GM19438 (cell line): ENCODE results near the gene ALOX12.
"Not testable (repeated sequence)": the region's sequence is repeated elsewhere in the genome, so short reads cannot be mapped to it uniquely, and the experiment has no call there.

Source experiments
- ATAC-seq: cut with Tn5 transposase; IDR thresholded peaks from one replicate; pipeline ENCODE4 v1.9.1; 2021; ENCODE audit warnings: low read depth; ENCODE audit not compliant: unreplicated experiment

The ALOX12 gene, protein sequence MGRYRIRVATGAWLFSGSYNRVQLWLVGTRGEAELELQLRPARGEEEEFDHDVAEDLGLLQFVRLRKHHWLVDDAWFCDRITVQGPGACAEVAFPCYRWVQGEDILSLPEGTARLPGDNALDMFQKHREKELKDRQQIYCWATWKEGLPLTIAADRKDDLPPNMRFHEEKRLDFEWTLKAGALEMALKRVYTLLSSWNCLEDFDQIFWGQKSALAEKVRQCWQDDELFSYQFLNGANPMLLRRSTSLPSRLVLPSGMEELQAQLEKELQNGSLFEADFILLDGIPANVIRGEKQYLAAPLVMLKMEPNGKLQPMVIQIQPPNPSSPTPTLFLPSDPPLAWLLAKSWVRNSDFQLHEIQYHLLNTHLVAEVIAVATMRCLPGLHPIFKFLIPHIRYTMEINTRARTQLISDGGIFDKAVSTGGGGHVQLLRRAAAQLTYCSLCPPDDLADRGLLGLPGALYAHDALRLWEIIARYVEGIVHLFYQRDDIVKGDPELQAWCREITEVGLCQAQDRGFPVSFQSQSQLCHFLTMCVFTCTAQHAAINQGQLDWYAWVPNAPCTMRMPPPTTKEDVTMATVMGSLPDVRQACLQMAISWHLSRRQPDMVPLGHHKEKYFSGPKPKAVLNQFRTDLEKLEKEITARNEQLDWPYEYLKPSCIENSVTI

GRCh38 chr17:6995500-6996255 lies at the start of gene ALOX12:
TSS of gene ALOX12 (plus strand) at chr17:6996049. CDS start at chr17:6996118, 69 bp downstream.
- no peak for ATAC-seq

DNA sequence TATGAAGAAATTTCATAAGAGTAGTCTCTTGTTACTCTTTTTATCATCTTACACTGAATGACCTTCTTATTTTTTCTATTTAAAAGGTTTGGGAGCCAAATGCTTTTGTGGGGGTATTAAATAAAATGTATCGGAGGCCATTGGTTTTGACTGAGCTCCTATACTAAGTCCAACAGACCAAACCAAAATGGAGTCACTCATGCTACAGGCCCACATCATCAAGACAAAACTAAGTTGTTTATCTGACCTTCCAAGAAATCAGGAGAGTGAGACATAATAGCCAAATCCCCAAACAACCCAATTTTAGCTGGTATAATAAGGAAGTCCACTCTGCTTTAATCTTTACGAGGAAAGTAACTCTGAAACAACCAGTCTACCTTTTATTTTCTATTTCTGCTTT lies 48.1 kb upstream of the ALOX12 start:
- ATAC-seq: no peak

DNA sequence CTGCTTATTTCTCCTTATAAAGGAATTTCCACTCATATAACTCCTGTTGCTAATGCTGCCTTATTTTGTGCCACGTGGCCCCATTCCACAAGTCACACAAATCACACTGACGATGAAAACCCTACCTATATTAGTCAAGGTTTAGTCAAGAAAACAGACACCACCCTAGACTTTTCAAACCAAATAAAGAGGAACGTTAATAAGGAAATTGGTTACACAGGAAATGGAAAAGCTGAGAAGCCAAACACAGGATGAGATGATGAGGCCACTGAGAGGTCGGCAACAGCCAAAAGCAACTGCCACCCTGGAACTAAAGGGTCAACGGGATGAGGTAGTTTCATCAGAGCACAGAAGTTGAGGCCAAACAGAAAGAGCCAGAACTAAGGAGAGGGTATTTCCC lies 47.3 kb upstream of the ALOX12 start:
- no peak for ATAC-seq

DNA sequence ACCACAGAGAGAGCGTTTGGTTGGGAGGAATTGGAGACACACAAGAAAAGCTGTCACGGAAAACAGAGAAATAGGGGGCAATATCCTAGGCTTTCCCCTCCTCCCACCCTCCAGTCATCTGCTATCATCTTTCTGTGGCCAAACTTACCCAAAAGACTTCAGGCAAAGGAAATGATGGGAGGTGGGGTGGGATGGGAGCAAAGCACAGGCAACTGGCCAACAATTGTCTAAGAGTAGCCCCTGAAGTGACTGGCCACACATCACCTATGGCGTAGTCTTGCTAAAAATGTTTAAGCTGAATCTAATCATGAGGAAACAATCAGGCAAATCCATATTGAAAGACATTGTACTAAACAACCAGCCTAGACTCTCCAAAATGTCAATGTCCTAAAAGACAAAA lies 46.9 kb upstream of the ALOX12 start:
- ATAC-seq: no peak

- ATAC-seq: not testable (repeated sequence)
Measured at GRCh38 chr17:6950938-6951337, 44.9 kb upstream of the ALOX12 start.

DNA sequence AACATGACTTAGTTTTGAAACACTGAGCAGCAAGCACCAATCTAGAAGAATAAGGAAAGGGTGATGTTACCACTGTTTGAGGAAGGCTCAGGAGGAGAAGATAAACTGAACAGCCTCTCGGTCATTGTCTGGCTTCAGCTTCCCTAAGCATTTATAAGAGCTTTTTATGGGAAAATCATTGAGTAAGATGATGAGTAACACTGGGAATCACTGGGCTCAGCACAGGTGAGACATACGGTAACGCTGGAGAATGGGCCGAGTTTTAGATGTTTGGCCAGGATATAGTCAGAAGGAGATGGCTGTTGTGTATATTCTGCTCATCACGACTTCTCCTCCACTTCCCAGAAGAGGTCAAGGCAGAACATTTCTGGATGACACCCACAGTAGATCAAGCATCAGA lies 42.2 kb upstream of the ALOX12 start:
- ATAC-seq: no peak

DNA sequence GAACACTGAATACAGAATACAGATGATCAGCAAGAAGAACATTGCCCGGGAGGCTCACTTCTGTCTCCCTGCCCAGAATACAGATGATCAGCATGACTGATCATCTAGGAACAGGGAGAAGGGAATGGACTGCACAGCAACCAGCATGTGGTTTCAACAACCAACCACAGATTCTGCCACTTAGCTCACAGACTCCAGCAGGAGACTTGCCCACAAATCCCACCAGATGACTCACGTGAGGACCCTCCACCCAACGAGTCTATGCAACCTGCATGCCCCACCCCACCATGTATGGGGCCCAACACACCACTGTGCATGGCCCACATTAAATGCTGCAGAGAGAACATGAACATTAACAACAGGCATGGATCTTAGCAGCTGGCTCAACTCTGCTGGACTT lies 36.1 kb upstream of the ALOX12 start:
- no peak for ATAC-seq

GRCh38 chr17:6969323-6969726 lies 26.5 kb upstream of the ALOX12 start:
- ATAC-seq: no peak

DNA sequence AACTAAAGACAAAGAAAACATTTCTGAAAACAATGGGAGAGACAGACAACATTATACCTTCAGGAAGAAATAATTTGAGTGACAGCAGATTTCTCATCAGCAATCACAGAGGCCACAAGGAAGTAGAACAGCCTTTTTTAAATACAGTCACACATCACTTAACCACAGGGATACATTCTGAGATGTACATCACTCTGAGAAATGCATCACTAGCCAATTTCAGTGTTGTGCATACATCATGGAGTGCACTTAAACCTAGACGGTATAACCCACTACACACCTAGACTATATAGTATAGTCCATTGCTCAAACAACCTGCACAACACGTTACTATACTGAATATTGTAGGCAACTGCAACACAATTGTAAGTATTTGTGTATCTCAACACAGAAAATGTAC lies 24.9 kb upstream of the ALOX12 start:
- ATAC-seq: no peak

- not testable (repeated sequence) for ATAC-seq
Measured at GRCh38 chr17:6979440-6979839, 16.4 kb upstream of the ALOX12 start.

DNA sequence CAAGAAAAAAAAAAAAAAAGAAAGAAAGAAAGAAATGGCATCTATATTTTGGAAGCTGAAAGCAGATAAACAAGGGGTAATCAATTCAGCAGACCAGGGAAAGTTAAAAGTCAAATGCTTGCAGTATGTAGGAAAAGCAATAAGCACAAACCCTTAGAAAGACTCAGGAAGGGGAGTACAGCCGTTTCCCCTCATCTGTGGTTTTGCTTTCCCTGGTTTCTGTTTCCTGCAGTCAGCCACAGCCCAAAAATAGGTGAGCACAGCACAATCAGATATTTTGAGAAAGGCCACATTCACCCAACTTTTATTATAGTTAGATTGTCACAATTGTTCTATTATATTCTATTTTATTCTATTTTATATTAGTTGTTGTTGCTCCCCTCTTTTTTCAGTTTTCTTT lies 14.4 kb upstream of the ALOX12 start:
- no peak for ATAC-seq

- no peak for ATAC-seq
Measured at GRCh38 chr17:6985266-6985665, 10.6 kb upstream of the ALOX12 start.

GRCh38 chr17:6986676-6987075 lies 9.2 kb upstream of the ALOX12 start:
- no peak for ATAC-seq

DNA sequence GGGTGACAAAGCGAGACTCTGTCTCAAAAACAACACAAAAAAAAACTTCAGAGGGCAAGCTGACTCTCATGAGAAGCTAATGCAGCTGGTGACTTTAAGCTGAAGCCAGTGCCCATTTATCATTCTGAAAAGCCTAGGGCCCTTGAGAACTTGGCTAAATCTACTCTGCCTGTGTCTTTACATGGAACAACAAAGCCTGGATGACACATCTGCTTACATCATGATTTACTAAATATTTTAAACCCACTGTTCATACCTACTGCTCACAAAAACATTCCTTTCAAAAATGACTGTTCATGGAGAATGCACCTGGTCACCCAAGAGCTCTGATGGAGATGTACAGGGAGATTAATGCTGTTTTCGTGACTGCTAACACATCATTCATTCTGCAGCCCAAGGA lies 6.1 kb upstream of the ALOX12 start:
- no peak for ATAC-seq

- not testable (repeated sequence) for ATAC-seq
Measured at GRCh38 chr17:6993613-6994056, 2.2 kb upstream of the ALOX12 start.

DNA sequence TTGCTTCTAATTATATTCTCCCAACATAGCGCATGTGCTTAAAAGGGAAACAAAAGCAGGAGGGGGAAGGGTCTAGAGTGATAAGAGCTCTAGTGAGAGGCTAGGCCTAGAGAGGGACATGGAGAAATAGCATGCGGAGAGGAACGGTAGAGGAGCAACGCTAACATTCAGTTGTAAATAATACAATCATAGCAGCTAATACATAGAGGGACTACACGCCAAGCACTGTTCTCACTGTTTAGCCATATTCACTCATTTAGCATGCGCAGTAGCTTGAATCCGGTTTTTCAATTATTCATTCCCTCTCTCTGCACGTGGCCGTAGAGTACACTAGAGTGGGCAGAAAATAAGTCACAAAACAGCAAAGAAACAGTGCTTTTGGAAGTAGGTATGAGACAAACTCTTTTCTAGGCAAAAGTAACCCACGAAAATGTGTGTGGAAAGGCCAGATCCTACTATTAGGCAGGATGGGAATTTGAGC lies 1.7 kb upstream of the ALOX12 start:
- no peak for ATAC-seq

- ATAC-seq: no peak
Measured at GRCh38 chr17:6994666-6995256, 1.1 kb upstream of the ALOX12 start.

DNA sequence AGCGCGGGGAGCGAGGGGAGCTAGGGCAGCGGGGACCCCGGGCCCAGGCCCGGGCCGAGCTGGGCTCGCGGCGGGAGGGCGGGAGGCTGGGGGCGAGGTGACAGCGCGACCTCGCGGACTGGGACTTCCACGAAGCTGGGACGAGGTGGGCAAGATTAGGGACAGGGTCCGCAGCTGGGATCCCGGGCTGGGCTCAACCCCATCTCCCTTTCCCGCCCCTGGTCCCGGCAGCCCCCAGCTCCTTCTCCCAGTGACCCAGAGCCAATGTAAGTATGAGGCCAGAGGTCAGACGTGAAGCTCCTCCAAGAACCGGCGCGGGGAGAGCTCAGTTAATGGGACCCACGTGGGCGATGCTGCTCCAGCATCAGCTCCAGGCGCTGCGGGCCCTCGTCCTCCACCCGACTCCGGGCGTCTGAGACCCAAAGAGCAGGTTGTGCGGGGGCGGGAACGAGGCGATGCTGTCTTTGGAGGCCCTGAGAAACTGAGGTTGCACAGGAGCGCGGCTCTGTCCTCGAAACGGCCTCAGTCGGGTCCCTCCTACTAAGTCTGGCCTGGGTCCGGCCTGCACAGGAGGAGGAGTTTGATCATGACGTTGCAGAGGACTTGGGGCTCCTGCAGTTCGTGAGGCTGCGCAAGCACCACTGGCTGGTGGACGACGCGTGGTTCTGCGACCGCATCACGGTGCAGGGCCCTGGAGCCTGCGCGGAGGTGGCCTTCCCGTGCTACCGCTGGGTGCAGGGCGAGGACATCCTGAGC lies 585 bp downstream of the ALOX12 start:
- no peak for ATAC-seq

- no peak for ATAC-seq
Measured at GRCh38 chr17:6997171-6997570, 1.3 kb downstream of the ALOX12 start.

GRCh38 chr17:6998855-6999508 lies 3.1 kb downstream of the ALOX12 start:
- ATAC-seq: no peak
